ENCODE data around the gene MCF2L.

The MCF2L gene

DNA sequence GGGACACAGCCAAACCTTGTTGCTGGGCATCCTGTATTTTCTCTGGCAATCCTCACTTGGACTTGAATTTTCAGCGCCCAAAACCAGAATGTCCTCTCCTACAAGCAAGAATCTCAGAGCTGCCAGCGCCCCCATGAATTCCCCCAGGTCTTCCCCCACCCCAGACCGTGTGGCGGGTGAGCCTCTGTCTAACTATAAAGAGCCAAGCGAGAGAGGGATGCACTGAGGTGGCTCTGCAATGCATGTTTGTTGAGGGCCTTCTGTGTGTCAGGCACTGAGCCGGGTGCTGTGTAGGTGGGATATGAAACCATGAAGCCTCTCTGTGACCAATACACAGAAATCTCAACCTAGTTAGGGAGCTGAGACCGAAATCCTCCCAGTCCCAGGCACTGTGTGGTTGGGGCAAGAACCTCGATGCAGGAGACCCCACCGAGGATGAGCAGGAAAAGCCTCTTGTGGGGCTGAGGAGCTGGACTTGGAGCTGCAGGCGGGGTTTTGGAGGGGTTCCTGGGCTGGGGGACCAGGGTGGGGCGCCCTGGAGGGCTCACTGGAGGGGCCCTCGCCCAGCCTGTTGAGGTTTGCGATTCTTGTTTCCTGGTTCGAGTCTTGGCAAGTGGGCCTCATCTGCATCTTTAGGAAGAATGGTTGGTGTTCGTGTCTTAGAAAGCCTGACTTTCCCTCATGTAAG is 177.0 kb downstream of the MCF2L start:
- Histone ChIP-seq H3K4me1 (ENCODE audit: control insufficient read depth, insufficient read depth, low read length) (no peaks in the 10 kb centered on the region), H3K9ac (ENCODE audit: low read length) (no peak overlapping the region), H3K36me3 (ENCODE audit: control insufficient read depth, insufficient read depth, low read length) (no peaks in the 10 kb centered on the region), H3K4me3 (ENCODE audit: low read length) (no peak overlapping the region), H3K27me3 (ENCODE audit: control insufficient read depth, insufficient read depth, low read length) (no peaks in the 10 kb centered on the region), H3K27ac (ENCODE audit: low read depth, low read length) (no peak overlapping the region)

DNA sequence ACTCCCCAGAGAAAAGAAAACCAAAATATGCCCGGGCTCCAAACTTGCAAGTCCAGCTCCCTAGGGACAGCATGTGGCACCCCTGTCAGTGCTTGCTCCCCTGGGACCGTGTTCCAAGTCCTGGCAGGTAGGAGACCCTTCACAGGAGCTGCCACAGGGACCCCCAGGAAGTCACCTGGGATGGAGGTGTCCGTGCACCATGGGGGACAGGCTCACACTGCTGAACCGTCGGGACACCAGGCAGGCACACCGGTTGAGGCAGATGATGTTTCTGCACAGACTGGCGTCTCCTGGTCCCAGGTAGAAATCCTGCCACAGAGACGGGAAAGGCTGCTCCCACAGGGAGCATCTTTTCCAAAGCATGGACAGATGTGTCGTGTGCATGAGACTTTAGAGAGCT is 177.7 kb downstream of the MCF2L start:
- H3K36me3 ChIP-seq (ENCODE audit: control insufficient read depth, insufficient read depth, low read length): no peaks in the 10 kb centered on the region
- no peaks in the 10 kb centered on the region for H3K4me1 ChIP-seq (ENCODE audit: control insufficient read depth, insufficient read depth, low read length)
- H3K9ac ChIP-seq (ENCODE audit: low read length): no peak overlapping the region

DNA sequence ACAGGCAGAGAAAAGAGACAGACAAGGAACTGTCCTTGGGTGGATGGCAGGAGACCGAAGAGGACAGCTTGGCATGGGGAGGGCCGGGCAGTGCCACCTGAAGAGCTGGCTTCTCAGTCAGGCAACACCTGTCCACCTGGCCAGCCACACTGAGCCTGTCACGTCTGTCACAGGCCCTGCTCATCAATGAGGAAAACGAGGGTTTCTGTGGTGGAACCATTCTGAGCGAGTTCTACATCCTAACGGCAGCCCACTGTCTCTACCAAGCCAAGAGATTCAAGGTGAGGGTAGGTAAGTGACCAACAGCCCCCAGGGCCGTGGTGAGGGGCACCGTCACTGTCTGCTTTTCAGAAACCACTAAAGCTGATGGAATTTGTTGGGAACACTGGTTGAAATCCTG is 178.2 kb downstream of the MCF2L start:
- Histone ChIP-seq H3K4me3 (ENCODE audit: low read length) (no peak overlapping the region), H3K36me3 (ENCODE audit: control insufficient read depth, insufficient read depth, low read length) (no peaks in the 10 kb centered on the region), H3K27me3 (ENCODE audit: control insufficient read depth, insufficient read depth, low read length) (no peaks in the 10 kb centered on the region), H3K9ac (ENCODE audit: low read length) (no peak overlapping the region), H3K27ac (ENCODE audit: low read depth, low read length) (no peak overlapping the region), H3K4me1 (ENCODE audit: control insufficient read depth, insufficient read depth, low read length) (no peaks in the 10 kb centered on the region)

More for the DNA sequence above, 177.7 kb downstream of the MCF2L start:
- Histone ChIP-seq H3K27ac (ENCODE audit: low read depth, low read length) (no peak overlapping the region), H3K27me3 (ENCODE audit: control insufficient read depth, insufficient read depth, low read length) (no peaks in the 10 kb centered on the region), H3K4me3 (ENCODE audit: low read length) (no peak overlapping the region)

- H3K36me3 ChIP-seq (ENCODE audit: control insufficient read depth, insufficient read depth, low read length): no peaks in the 10 kb centered on the region
- H3K9ac ChIP-seq (ENCODE audit: low read length): no peak overlapping the region
- H3K4me1 ChIP-seq (ENCODE audit: control insufficient read depth, insufficient read depth, low read length): peaks cover 2% of the 10 kb centered on the region
- no peaks in the 10 kb centered on the region for H3K27me3 ChIP-seq (ENCODE audit: control insufficient read depth, insufficient read depth, low read length)
- H3K27ac ChIP-seq (ENCODE audit: low read depth, low read length): no peak overlapping the region
- no peak overlapping the region for H3K4me3 ChIP-seq (ENCODE audit: low read length)
Observed at GRCh38 chr13:113148407-113148806, 179.4 kb downstream of the MCF2L start.

- no peaks in the 10 kb centered on the region for H3K27me3 ChIP-seq (ENCODE audit: control insufficient read depth, insufficient read depth, low read length)
- H3K27ac ChIP-seq (ENCODE audit: low read depth, low read length): no peak overlapping the region
- H3K36me3 ChIP-seq (ENCODE audit: control insufficient read depth, insufficient read depth, low read length): no peaks in the 10 kb centered on the region
- H3K4me1 ChIP-seq (ENCODE audit: control insufficient read depth, insufficient read depth, low read length): peaks cover 3% of the 10 kb centered on the region
- H3K4me3 ChIP-seq (ENCODE audit: low read length): no peak overlapping the region
- H3K9ac ChIP-seq (ENCODE audit: low read length): no peak overlapping the region
Observed at GRCh38 chr13:113148940-113149503, 180.0 kb downstream of the MCF2L start.
